HG02981 (cell line): Measurements from ENCODE around the gene ZNF544.
"Not testable (repeated sequence)": the region's sequence is repeated elsewhere in the genome, so short reads cannot be mapped to it uniquely, and the experiment has no call there.

ENCODE experiments used
- ATAC-seq: cut with Tn5 transposase; IDR thresholded peaks from one replicate; pipeline ENCODE4 v1.9.1; 2021; ENCODE audit warnings: mild to moderate bottlenecking, moderate library complexity; ENCODE audit not compliant: unreplicated experiment

ZNF544 gene

GRCh38 chr19:58304748-58305064 is 76.0 kb downstream of the ZNF544 start:
- no peak for ATAC-seq

GRCh38 chr19:58305065-58305931 is 76.6 kb downstream of the ZNF544 start, which contains the start of gene ERVK3-1:
Gene ERVK3-1, plus strand, starts transcription at chr19:58305377. Its CDS starts 6,792 bp downstream, at chr19:58312169.
- peak; percentile 96 for ATAC-seq

GRCh38 chr19:58305932-58306323 is 77.2 kb downstream of the ZNF544 start:
- ATAC-seq, result no peak

GRCh38 chr19:58307736-58308135 is 79.0 kb downstream of the ZNF544 start:
- no peak for ATAC-seq

- ATAC-seq, result not testable (repeated sequence)
These were observed 82.0 kb downstream of the ZNF544 start for GRCh38 chr19:58310685-58311084.

GRCh38 chr19:58311345-58311865 is 82.7 kb downstream of the ZNF544 start:
- ATAC-seq, result no peak
